Type B pancreatic cell (in vitro differentiated cells): ENCODE measurements around the gene RGL4. TPM values are rescaled to one million over a fixed set of nuclear protein-coding genes. Genes with fewer than 3 reads are reported as not detected.
"Not testable (repeated sequence)": the region's sequence is repeated elsewhere in the genome, so short reads cannot be mapped to it uniquely, and the experiment has no call there.

ENCODE experiments used
- DNase-seq: peaks from one replicate; pipeline ENCODE4 v3.0.0; 2021; ENCODE audit warnings: mixed read lengths; ENCODE audit not compliant: unreplicated experiment; ENCODE audit errors: extremely low spot score
- H3K27ac Mint-ChIP-seq: 2 replicates; pipeline ENCODE4 v1.8.0; 2021; ENCODE audit warnings: mild to moderate bottlenecking, mixed read lengths
- H3K27me3 Mint-ChIP-seq: 2 replicates; pipeline ENCODE4 v1.8.0; 2021; ENCODE audit warnings: mixed read lengths
- H3K36me3 Mint-ChIP-seq: 2 replicates; pipeline ENCODE4 v1.8.0; 2021; ENCODE audit warnings: mixed read lengths
- H3K4me1 Mint-ChIP-seq: one replicate; pipeline ENCODE4 v1.8.0; 2021; ENCODE audit warnings: mixed read lengths; ENCODE audit not compliant: unreplicated experiment
- H3K4me3 Mint-ChIP-seq: 2 replicates; pipeline ENCODE4 v1.8.0; 2021; ENCODE audit warnings: mild to moderate bottlenecking, mixed read lengths
- H3K9me3 Mint-ChIP-seq: 2 replicates; pipeline ENCODE4 v1.8.0; 2021; ENCODE audit warnings: mixed read lengths
- CTCF ChIP-seq: fragments of 200-600 bp; sonication (generic); conservative IDR thresholded peaks from 2 replicates; pipeline ENCODE4 v1.5.0; 2021; ENCODE audit warnings: antibody characterized with exemption, mild to moderate bottlenecking
- total RNA-seq: library from RNA; stranded (reverse); gene quantifications from 2 replicates; pipeline ENCODE4 v1.2.1, GENCODE V29; 2021; ENCODE audit warnings: low replicate concordance

The RGL4 gene
- total RNA-seq, 1 donor from 2014 or later, result not detected

- Mint-ChIP-seq H3K27ac (no peak overlapping the region), H3K4me3 (no peak overlapping the region), H3K9me3 (no peaks in the 10 kb centered on the region), H3K27me3 (no peaks in the 10 kb centered on the region), H3K36me3 (no peaks in the 10 kb centered on the region), H3K4me1 (no peaks in the 10 kb centered on the region)
- TF ChIP-seq CTCF, result no peak
- DNase-seq, result no peak
These were observed 17.7 kb upstream of the RGL4 start for GRCh38 chr22:23673050-23673620.

GRCh38 chr22:23673826-23674690 lies 16.8 kb upstream of the RGL4 start:
- Mint-ChIP-seq H3K27ac (no peak overlapping the region), H3K4me3 (no peak overlapping the region), H3K36me3 (no peaks in the 10 kb centered on the region), H3K27me3 (no peaks in the 10 kb centered on the region), H3K4me1 (no peaks in the 10 kb centered on the region), H3K9me3 (no peaks in the 10 kb centered on the region)
- no peak for DNase-seq
- TF ChIP-seq CTCF, result no peak

- not testable (repeated sequence) for H3K27me3 Mint-ChIP-seq, H3K9me3 Mint-ChIP-seq, H3K4me3 Mint-ChIP-seq, H3K36me3 Mint-ChIP-seq, H3K4me1 Mint-ChIP-seq, H3K27ac Mint-ChIP-seq, DNase-seq
These were observed 15.8 kb upstream of the RGL4 start for GRCh38 chr22:23674886-23675501.

DNA sequence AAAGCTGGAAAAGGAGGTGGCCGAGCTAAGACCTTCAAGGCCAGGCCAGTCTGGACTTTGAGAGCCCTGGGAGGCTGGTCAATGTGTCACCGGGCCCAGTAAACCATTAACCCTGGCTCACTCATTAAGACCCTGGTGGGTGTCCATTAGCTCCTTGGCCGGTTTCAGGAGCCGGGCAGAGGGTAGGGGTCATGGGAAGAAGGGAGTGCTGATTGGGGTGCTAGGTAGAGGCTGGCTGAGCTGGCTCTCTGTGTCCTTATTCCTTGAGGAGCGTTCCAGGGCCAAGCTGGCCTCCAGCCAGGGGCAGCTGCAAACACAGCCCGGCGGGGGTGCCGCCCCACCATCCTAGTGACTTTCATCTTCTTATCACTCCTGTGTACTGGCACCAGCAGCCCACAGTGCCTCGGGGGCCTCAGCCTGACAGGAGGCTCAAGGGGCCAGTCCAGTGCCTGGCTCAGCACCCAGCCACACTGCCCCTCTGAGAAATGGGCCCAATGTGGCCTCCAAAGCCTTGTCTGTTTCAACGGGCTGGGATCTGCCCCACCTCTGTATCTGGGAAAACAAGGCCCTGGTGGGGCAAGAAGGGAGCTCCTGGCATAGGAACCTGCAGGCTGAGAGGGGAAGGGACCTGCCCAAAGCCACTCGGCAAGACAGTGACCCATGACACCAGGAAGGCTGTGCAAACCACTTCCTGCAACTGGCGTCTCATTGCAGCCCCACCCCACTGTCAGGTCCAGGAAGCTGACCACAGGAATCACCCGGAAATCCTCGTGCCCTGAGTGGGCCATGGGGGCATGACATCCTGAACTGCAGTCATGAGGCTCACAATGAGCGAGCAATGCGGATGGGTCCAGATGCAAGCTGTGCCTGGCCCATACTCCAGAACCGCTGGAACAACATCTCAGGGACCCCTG lies 15.1 kb upstream of the RGL4 start:
- H3K27me3 Mint-ChIP-seq, result no peaks in the 10 kb centered on the region
- no peak overlapping the region for H3K27ac Mint-ChIP-seq
- TF ChIP-seq CTCF, result no peak

GRCh38 chr22:23676841-23677700 lies 13.7 kb upstream of the RGL4 start:
- not testable (repeated sequence) for H3K36me3 Mint-ChIP-seq, H3K27ac Mint-ChIP-seq, H3K4me1 Mint-ChIP-seq, H3K27me3 Mint-ChIP-seq, H3K4me3 Mint-ChIP-seq, H3K9me3 Mint-ChIP-seq, DNase-seq

More for the DNA sequence above, 15.1 kb upstream of the RGL4 start:
- H3K36me3 Mint-ChIP-seq, result no peaks in the 10 kb centered on the region
- no peak overlapping the region for H3K4me3 Mint-ChIP-seq
- H3K4me1 Mint-ChIP-seq, result no peaks in the 10 kb centered on the region
- no peak for DNase-seq
- H3K9me3 Mint-ChIP-seq, result no peaks in the 10 kb centered on the region

- Mint-ChIP-seq H3K4me1 (peaks cover 7% of the 10 kb centered on the region), H3K27ac (no peak overlapping the region), H3K4me3 (no peak overlapping the region), H3K27me3 (no peaks in the 10 kb centered on the region), H3K9me3 (no peaks in the 10 kb centered on the region), H3K36me3 (peaks cover 11% of the 10 kb centered on the region)
- DNase-seq, result no peak
- no peak for TF ChIP-seq CTCF
These were observed 13.2 kb upstream of the RGL4 start for GRCh38 chr22:23677701-23677995.
